Astrocyte (in vitro differentiated cells and primary cell): ENCODE measurements around the gene POU2F1. TPM values are rescaled to one million over a fixed set of nuclear protein-coding genes. Genes with fewer than 3 reads are reported as not detected.

Experiments
- DNase-seq: peaks from one replicate; pipeline ENCODE4 v3.0.0-alpha.2; 2010; ENCODE audit warnings: low read depth
- FAIRE-seq: peaks from 2 replicates; lab custom pipeline; 2011; peaks lifted over from hg19 to GRCh38; lab: Jason Lieb, UNC
- H2AFZ ChIP-seq: 2 replicates; pipeline ENCODE4 v1.6.0; 2012; ENCODE audit warnings: low read depth, low read length, inconsistent platforms
- H3K27ac ChIP-seq: 2 replicates; pipeline ENCODE4 v1.5.1; 2011; ENCODE audit warnings: low read depth, low read length, inconsistent platforms
- H3K27me3 ChIP-seq: 2 replicates; pipeline ENCODE4 v1.6.0; 2011; ENCODE audit warnings: low read length, inconsistent platforms; ENCODE audit not compliant: insufficient read depth
- H3K36me3 ChIP-seq: 2 replicates; pipeline ENCODE4 v1.5.1; 2011; ENCODE audit warnings: low read length, inconsistent platforms; ENCODE audit not compliant: insufficient read depth
- H3K4me1 ChIP-seq: 2 replicates; pipeline ENCODE4 v1.5.1; 2011; ENCODE audit warnings: low read length, inconsistent platforms; ENCODE audit not compliant: insufficient read depth
- H3K4me2 ChIP-seq: 2 replicates; pipeline ENCODE4 v1.6.0; 2012; ENCODE audit warnings: low read length, inconsistent platforms
- H3K4me3 ChIP-seq: 2 replicates; pipeline ENCODE4 v1.5.1; 2011; ENCODE audit warnings: low read depth, mild to moderate bottlenecking, low read length, inconsistent platforms; ENCODE audit not compliant: insufficient read depth
- H3K79me2 ChIP-seq: 2 replicates; pipeline ENCODE4 v1.6.0; 2012; ENCODE audit warnings: mild to moderate bottlenecking, low read length, inconsistent platforms; ENCODE audit not compliant: insufficient read depth
- H3K9ac ChIP-seq: 2 replicates; pipeline ENCODE4 v1.6.0; 2012; ENCODE audit warnings: mild to moderate bottlenecking, low read length, inconsistent platforms
- H3K9me3 ChIP-seq: 2 replicates; pipeline ENCODE4 v1.5.1; 2012; ENCODE audit warnings: low read depth, mild to moderate bottlenecking, low read length, inconsistent platforms; ENCODE audit not compliant: insufficient read depth
- H4K20me1 ChIP-seq: 2 replicates; pipeline ENCODE4 v1.6.0; 2012; ENCODE audit warnings: low read length, inconsistent platforms; ENCODE audit not compliant: insufficient read depth
- H3K27ac Mint-ChIP-seq: one replicate; pipeline ENCODE4 v1.8.0; 2021; ENCODE audit warnings: mild to moderate bottlenecking, mixed read lengths; ENCODE audit not compliant: unreplicated experiment
- H3K27me3 Mint-ChIP-seq: one replicate; pipeline ENCODE4 v1.8.0; 2021; ENCODE audit warnings: low read depth, mixed read lengths; ENCODE audit not compliant: unreplicated experiment
- H3K36me3 Mint-ChIP-seq: one replicate; pipeline ENCODE4 v1.8.0; 2021; ENCODE audit warnings: low read depth, mixed read lengths; ENCODE audit not compliant: unreplicated experiment
- H3K4me1 Mint-ChIP-seq: one replicate; pipeline ENCODE4 v1.8.0; 2021; ENCODE audit warnings: low read depth, mixed read lengths; ENCODE audit not compliant: unreplicated experiment
- H3K4me3 Mint-ChIP-seq: one replicate; pipeline ENCODE4 v1.8.0; 2021; ENCODE audit warnings: mild to moderate bottlenecking, moderate library complexity, mixed read lengths; ENCODE audit not compliant: unreplicated experiment
- H3K9me3 Mint-ChIP-seq: one replicate; pipeline ENCODE4 v1.8.0; 2021; ENCODE audit warnings: mild to moderate bottlenecking, mixed read lengths; ENCODE audit not compliant: unreplicated experiment
- CTCF ChIP-seq: IDR thresholded peaks from 2 replicates; pipeline ENCODE4 v1.5.1; 2011; ENCODE audit warnings: low read depth, mild to moderate bottlenecking, inconsistent platforms, low read length, moderate library complexity; ENCODE audit not compliant: insufficient read depth
- EZH2 ChIP-seq: IDR thresholded peaks from 2 replicates; pipeline ENCODE4 v1.6.1; 2012; ENCODE audit warnings: mild to moderate bottlenecking, low read length, inconsistent platforms; ENCODE audit not compliant: insufficient read depth
- total RNA-seq: library from RNA; stranded (reverse); gene quantifications from 2 replicates; pipeline ENCODE4 v1.2.1, GENCODE V29; 2021

Gene POU2F1
- total RNA-seq, 1 donor from 2014 or later, result 21.7 TPM

- H3K27me3 Mint-ChIP-seq, result no peaks in the 10 kb centered on the region
- H3K4me3 Mint-ChIP-seq, result no peak overlapping the region
- H3K4me3 ChIP-seq, result no peak overlapping the region
- H3K27ac ChIP-seq, result no peak overlapping the region
- no peaks in the 10 kb centered on the region for H3K9me3 Mint-ChIP-seq
- DNase-seq (no peak), FAIRE-seq (no peak)
- no peaks in the 10 kb centered on the region for H3K4me1 ChIP-seq
- no peaks in the 10 kb centered on the region for H3K27me3 ChIP-seq
- no peak overlapping the region for H3K9ac ChIP-seq
- TF ChIP-seq CTCF, result no peak
- no peak for TF ChIP-seq EZH2
- no peak overlapping the region for H2AFZ ChIP-seq
- H3K9me3 ChIP-seq, result no peaks in the 10 kb centered on the region
- peaks cover 60% of the 10 kb centered on the region for H4K20me1 ChIP-seq
- no peaks in the 10 kb centered on the region for H3K4me1 Mint-ChIP-seq
- H3K36me3 ChIP-seq, result no peaks in the 10 kb centered on the region
- H3K4me2 ChIP-seq, result no peak overlapping the region
- H3K79me2 ChIP-seq, result peaks cover 74% of the 10 kb centered on the region
- no peaks in the 10 kb centered on the region for H3K36me3 Mint-ChIP-seq
- H3K27ac Mint-ChIP-seq, result no peak overlapping the region
Observed at GRCh38 chr1:167237000-167237399, 16.3 kb downstream of the POU2F1 start.

GRCh38 chr1:167238713-167239112 lies 18.0 kb downstream of the POU2F1 start:
- no peak overlapping the region for H3K27ac Mint-ChIP-seq
- peaks cover 76% of the 10 kb centered on the region for H3K79me2 ChIP-seq

GRCh38 chr1:167239257-167239656 lies 18.6 kb downstream of the POU2F1 start:
- H3K9me3 ChIP-seq, result no peaks in the 10 kb centered on the region
- Mint-ChIP-seq H3K27me3 (no peaks in the 10 kb centered on the region), H3K4me1 (no peaks in the 10 kb centered on the region), H3K27ac (no peak overlapping the region), H3K9me3 (peaks cover 5% of the 10 kb centered on the region), H3K4me3 (no peak overlapping the region), H3K36me3 (peaks cover 5% of the 10 kb centered on the region)
- H3K36me3 ChIP-seq, result no peaks in the 10 kb centered on the region
- H3K9ac ChIP-seq, result no peak overlapping the region
- TF ChIP-seq CTCF, result no peak
- TF ChIP-seq EZH2, result no peak
- no peaks in the 10 kb centered on the region for H3K4me1 ChIP-seq
- DNase-seq (no peak), FAIRE-seq (no peak)
- peaks cover 65% of the 10 kb centered on the region for H4K20me1 ChIP-seq
- peaks cover 76% of the 10 kb centered on the region for H3K79me2 ChIP-seq
- H3K4me2 ChIP-seq, result no peak overlapping the region
- no peak overlapping the region for H2AFZ ChIP-seq
- no peak overlapping the region for H3K27ac ChIP-seq
- H3K27me3 ChIP-seq, result no peaks in the 10 kb centered on the region
- no peak overlapping the region for H3K4me3 ChIP-seq

More at GRCh38 chr1:167238713-167239112, 18.0 kb downstream of the POU2F1 start:
- no peaks in the 10 kb centered on the region for H3K4me1 ChIP-seq
- H3K9me3 ChIP-seq, result no peaks in the 10 kb centered on the region
- FAIRE-seq (no peak), DNase-seq (no peak)
- no peak overlapping the region for H2AFZ ChIP-seq
- H3K27me3 Mint-ChIP-seq, result no peaks in the 10 kb centered on the region
- no peak overlapping the region for H3K27ac ChIP-seq
- H3K36me3 ChIP-seq, result no peaks in the 10 kb centered on the region
- no peak overlapping the region for H3K4me2 ChIP-seq
- H4K20me1 ChIP-seq, result peaks cover 65% of the 10 kb centered on the region
- peaks cover 1% of the 10 kb centered on the region for H3K9me3 Mint-ChIP-seq
- H3K4me3 ChIP-seq, result no peak overlapping the region
- H3K9ac ChIP-seq, result no peak overlapping the region
- H3K27me3 ChIP-seq, result no peaks in the 10 kb centered on the region
- H3K4me1 Mint-ChIP-seq, result no peaks in the 10 kb centered on the region
- no peak overlapping the region for H3K4me3 Mint-ChIP-seq
- TF ChIP-seq EZH2, result no peak
- H3K36me3 Mint-ChIP-seq, result no peaks in the 10 kb centered on the region
